DOHH2 (cell line): ENCODE data around the gene ANKS1B.

Experiments used
- H3F3A ChIP-seq: fragments of 200-600 bp; sonication (generic), shearing (Covaris generic); 2 replicates; pipeline ENCODE4 v1.6.0; 2016; ENCODE audit warnings: antibody characterized with exemption, mild to moderate bottlenecking; ENCODE audit not compliant: control insufficient read depth, insufficient read depth
- H3K27ac ChIP-seq: fragments of 200-600 bp; sonication (generic); 2 replicates; pipeline ENCODE4 v1.5.1; 2014; ENCODE audit warnings: low read depth, mild to moderate bottlenecking, low read length, moderate library complexity
- H3K27me3 ChIP-seq: fragments of 200-600 bp; sonication (generic); 2 replicates; pipeline ENCODE4 v1.6.1; 2014; ENCODE audit warnings: mild to moderate bottlenecking, low read length, mixed read lengths; ENCODE audit not compliant: control insufficient read depth
- H3K36me3 ChIP-seq: fragments of 200-600 bp; sonication (generic); 2 replicates; pipeline ENCODE4 v1.6.1; 2014; ENCODE audit warnings: mild to moderate bottlenecking, low read length, moderate library complexity, mixed read lengths; ENCODE audit not compliant: control insufficient read depth
- H3K4me1 ChIP-seq: fragments of 200-600 bp; sonication (generic); 2 replicates; pipeline ENCODE4 v1.6.1; 2014; ENCODE audit warnings: mild to moderate bottlenecking, low read length, mixed read lengths; ENCODE audit not compliant: control insufficient read depth
- H3K4me2 ChIP-seq: fragments of 200-600 bp; sonication (generic); 2 replicates; pipeline ENCODE4 v1.6.0; 2014; ENCODE audit warnings: mild to moderate bottlenecking, low read length, moderate library complexity
- H3K4me3 ChIP-seq: fragments of 200-600 bp; sonication (generic); 2 replicates; pipeline ENCODE4 v1.5.1; 2014; ENCODE audit warnings: mild to moderate bottlenecking, low read length, mixed read lengths
- H3K79me2 ChIP-seq: fragments of 200-600 bp; sonication (generic); 2 replicates; pipeline ENCODE4 v1.6.1; 2014; ENCODE audit warnings: mild to moderate bottlenecking, low read length, mixed read lengths; ENCODE audit not compliant: control insufficient read depth
- H3K9me2 ChIP-seq: fragments of 200-600 bp; sonication (generic); replicated peaks from 2 replicates; pipeline ENCODE4 v1.6.1; 2014; ENCODE audit warnings: mild to moderate bottlenecking, low read length, mixed read lengths; ENCODE audit not compliant: control insufficient read depth
- H3K9me3 ChIP-seq: fragments of 200-600 bp; sonication (generic); 2 replicates; pipeline ENCODE4 v1.6.1; 2014; ENCODE audit warnings: antibody characterized with exemption, low read length, mixed read lengths; ENCODE audit not compliant: control insufficient read depth, insufficient read depth
- H4K20me1 ChIP-seq: fragments of 200-600 bp; sonication (generic); 2 replicates; pipeline ENCODE4 v1.6.0; 2014; ENCODE audit warnings: low read depth, mild to moderate bottlenecking, antibody characterized with exemption, low read length, moderate library complexity; ENCODE audit not compliant: control insufficient read depth, insufficient read depth
- EZH2phosphoT487 ChIP-seq: fragments of 200-600 bp; sonication (generic); IDR thresholded peaks from 2 replicates; pipeline ENCODE4 v1.6.1; 2017; ENCODE audit warnings: borderline replicate concordance, mild to moderate bottlenecking, antibody characterized with exemption, low read length, moderate library complexity, mixed read lengths
- TF ChIP-seq, protein P1 (sequence below): fragments of 200-600 bp; sonication (generic); IDR thresholded peaks from one replicate; pipeline ENCODE4 v1.5.1; 2014; ENCODE audit warnings: antibody characterized with exemption, mild to moderate bottlenecking, low read depth, low read length; ENCODE audit not compliant: poor library complexity, severe bottlenecking

The ANKS1B gene

GRCh38 chr12:99128246-99128802 lies 856.4 kb downstream of the ANKS1B start:
- Histone ChIP-seq H4K20me1 (no peaks in the 10 kb centered on the region), H3K4me3 (no peak overlapping the region), H3K36me3 (no peaks in the 10 kb centered on the region), H3K9me2 (no peaks in the 10 kb centered on the region), H3K27me3 (no peaks in the 10 kb centered on the region), H3K9me3 (no peaks in the 10 kb centered on the region), H3F3A (no peaks in the 10 kb centered on the region), H3K27ac (no peak overlapping the region), H3K4me2 (no peak overlapping the region), H3K79me2 (no peaks in the 10 kb centered on the region), H3K4me1 (no peaks in the 10 kb centered on the region)
- TF ChIP-seq EZH2phosphoT487: no peak
- TF ChIP-seq, protein P1, sequence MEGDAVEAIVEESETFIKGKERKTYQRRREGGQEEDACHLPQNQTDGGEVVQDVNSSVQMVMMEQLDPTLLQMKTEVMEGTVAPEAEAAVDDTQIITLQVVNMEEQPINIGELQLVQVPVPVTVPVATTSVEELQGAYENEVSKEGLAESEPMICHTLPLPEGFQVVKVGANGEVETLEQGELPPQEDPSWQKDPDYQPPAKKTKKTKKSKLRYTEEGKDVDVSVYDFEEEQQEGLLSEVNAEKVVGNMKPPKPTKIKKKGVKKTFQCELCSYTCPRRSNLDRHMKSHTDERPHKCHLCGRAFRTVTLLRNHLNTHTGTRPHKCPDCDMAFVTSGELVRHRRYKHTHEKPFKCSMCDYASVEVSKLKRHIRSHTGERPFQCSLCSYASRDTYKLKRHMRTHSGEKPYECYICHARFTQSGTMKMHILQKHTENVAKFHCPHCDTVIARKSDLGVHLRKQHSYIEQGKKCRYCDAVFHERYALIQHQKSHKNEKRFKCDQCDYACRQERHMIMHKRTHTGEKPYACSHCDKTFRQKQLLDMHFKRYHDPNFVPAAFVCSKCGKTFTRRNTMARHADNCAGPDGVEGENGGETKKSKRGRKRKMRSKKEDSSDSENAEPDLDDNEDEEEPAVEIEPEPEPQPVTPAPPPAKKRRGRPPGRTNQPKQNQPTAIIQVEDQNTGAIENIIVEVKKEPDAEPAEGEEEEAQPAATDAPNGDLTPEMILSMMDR: no peak

GRCh38 chr12:99122959-99123358 lies 861.8 kb downstream of the ANKS1B start:
- no peak overlapping the region for H3K4me2 ChIP-seq
- no peaks in the 10 kb centered on the region for H3F3A ChIP-seq
- H3K4me3 ChIP-seq: no peak overlapping the region
- no peaks in the 10 kb centered on the region for H3K36me3 ChIP-seq
- no peaks in the 10 kb centered on the region for H3K9me3 ChIP-seq
- no peak overlapping the region for H3K27ac ChIP-seq
- H4K20me1 ChIP-seq: no peaks in the 10 kb centered on the region
- H3K79me2 ChIP-seq: no peaks in the 10 kb centered on the region
- no peaks in the 10 kb centered on the region for H3K27me3 ChIP-seq
- H3K9me2 ChIP-seq: no peaks in the 10 kb centered on the region
- H3K4me1 ChIP-seq: no peaks in the 10 kb centered on the region
- TF ChIP-seq, protein P1: no peak
- no peak for TF ChIP-seq EZH2phosphoT487

DNA sequence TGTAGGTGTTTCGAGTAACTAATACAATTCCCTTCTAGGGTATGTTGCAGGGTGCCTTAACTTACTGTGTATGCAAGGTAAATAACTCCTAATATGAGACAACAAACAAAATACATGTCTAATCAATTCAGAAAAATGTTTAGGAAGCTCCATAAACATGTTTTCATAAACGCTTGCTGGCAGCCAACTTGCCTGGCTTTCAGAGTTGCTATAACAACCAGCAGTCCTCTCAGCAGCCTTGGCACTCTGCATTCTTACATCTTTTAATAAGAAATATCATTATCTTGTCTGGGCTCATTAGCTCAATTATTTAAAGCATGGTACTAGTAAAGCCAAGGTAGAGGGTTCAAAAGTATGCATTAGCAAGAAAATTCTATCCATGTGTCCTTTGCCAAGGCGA lies 862.2 kb downstream of the ANKS1B start:
- Histone ChIP-seq H4K20me1 (no peaks in the 10 kb centered on the region), H3K27ac (no peak overlapping the region), H3F3A (no peaks in the 10 kb centered on the region), H3K36me3 (no peaks in the 10 kb centered on the region), H3K79me2 (no peaks in the 10 kb centered on the region), H3K9me3 (no peaks in the 10 kb centered on the region), H3K4me2 (no peak overlapping the region), H3K9me2 (no peaks in the 10 kb centered on the region), H3K4me3 (no peak overlapping the region), H3K27me3 (no peaks in the 10 kb centered on the region), H3K4me1 (no peaks in the 10 kb centered on the region)
- TF ChIP-seq, protein P1: no peak
- no peak for TF ChIP-seq EZH2phosphoT487
